ENCODE data around the gene FAM83G.

The FAM83G gene

GRCh38 chr17:19020016-19020415 is 15.5 kb upstream of the FAM83G start:
- no CpG with 5 or more reads among the region's 3 CpGs for WGBS, 2 donors (ENCODE audit: extremely low coverage in 2 of 2, insufficient read length in 2 of 2, insufficient replicate concordance in 1 of 2)
- Histone ChIP-seq H3K9ac (ENCODE audit: low read depth, low read length, poor library complexity) (no peak overlapping the region), H3K14ac (ENCODE audit: low read length) (peak overlapping the region; percentile 82), H2BK5ac (ENCODE audit: low read length) (peak overlapping the region; percentile 16), H2BK12ac (ENCODE audit: low read length) (no peak overlapping the region), H3K9me3 (replicated peaks in 1 of 2; ENCODE audit: control insufficient read depth in 2 of 2, insufficient read depth in 1 of 2, low read depth in 1 of 2, low read length in 2 of 2) (no peaks in the 10 kb centered on the region), H2BK120ac (ENCODE audit: low read depth, low read length) (peak overlapping the region; percentile 9), H3K23ac (ENCODE audit: low read depth, low read length, poor library complexity) (no peak overlapping the region), H4K91ac (ENCODE audit: low read depth, low read length, poor library complexity) (no peak overlapping the region), H3K4me1 (ENCODE audit: control insufficient read depth in 2 of 2, insufficient read depth in 1 of 2, low read depth in 1 of 2, low read length in 2 of 2) (peaks cover 0 to 8% of the 10 kb centered on the region in 2 donors), H4K8ac (ENCODE audit: low read depth, low read length) (no peak overlapping the region), H3K18ac (ENCODE audit: low read length) (no peak overlapping the region), H3K4me2 (ENCODE audit: insufficient read depth, low read length, poor library complexity, severe bottlenecking) (no peak overlapping the region), H3K27me3 (ENCODE audit: control insufficient read depth in 3 of 3, insufficient read depth in 3 of 3, low read depth in 1 of 3, low read length in 3 of 3) (peaks cover 0 to 8% (median 0%) of the 10 kb centered on the region in 3 experiments), H3K4me3 (ENCODE audit: low read length in 2 of 2) (no peak overlapping the region), H2AK5ac (ENCODE audit: low read depth, low read length) (no peak overlapping the region), H3K27ac (replicated peaks; ENCODE audit: low read length) (no peak overlapping the region), H2AFZ (ENCODE audit: low read length) (no peak overlapping the region), H2BK15ac (ENCODE audit: low read length) (no peak overlapping the region), H3K79me1 (ENCODE audit: low read depth, low read length) (peaks cover 2% of the 10 kb centered on the region), H3K4ac (ENCODE audit: low read length) (no peak overlapping the region), H3K36me3 (replicated peaks in 1 of 2; ENCODE audit: control insufficient read depth in 2 of 2, insufficient read depth in 2 of 2, low read length in 2 of 2) (no peaks in the 10 kb centered on the region)
- DNase-seq (ENCODE audit: low spot score): no peak

- Histone ChIP-seq H3K4me1 (ENCODE audit: control insufficient read depth in 2 of 2, insufficient read depth in 1 of 2, low read depth in 1 of 2, low read length in 2 of 2) (peaks cover 0 to 8% of the 10 kb centered on the region in 2 donors), H2BK15ac (ENCODE audit: low read length) (no peak overlapping the region), H4K8ac (ENCODE audit: low read depth, low read length) (no peak overlapping the region), H2BK5ac (ENCODE audit: low read length) (peak overlapping the region; percentile 16), H3K27ac (replicated peaks; ENCODE audit: low read length) (no peak overlapping the region), H3K23ac (ENCODE audit: low read depth, low read length, poor library complexity) (peak overlapping the region; percentile 37), H3K4me2 (ENCODE audit: insufficient read depth, low read length, poor library complexity, severe bottlenecking) (no peak overlapping the region), H3K79me1 (ENCODE audit: low read depth, low read length) (peaks cover 2% of the 10 kb centered on the region), H3K27me3 (ENCODE audit: control insufficient read depth in 3 of 3, insufficient read depth in 3 of 3, low read depth in 1 of 3, low read length in 3 of 3) (peaks cover 0 to 8% (median 0%) of the 10 kb centered on the region in 3 experiments), H3K14ac (ENCODE audit: low read length) (no peak overlapping the region), H3K36me3 (replicated peaks in 1 of 2; ENCODE audit: control insufficient read depth in 2 of 2, insufficient read depth in 2 of 2, low read length in 2 of 2) (no peaks in the 10 kb centered on the region), H2AFZ (ENCODE audit: low read length) (no peak overlapping the region), H4K91ac (ENCODE audit: low read depth, low read length, poor library complexity) (no peak overlapping the region), H2BK120ac (ENCODE audit: low read depth, low read length) (peak overlapping the region; percentile 9), H3K18ac (ENCODE audit: low read length) (peak overlapping the region; percentile 81), H2AK5ac (ENCODE audit: low read depth, low read length) (peak overlapping the region; percentile 91), H3K9me3 (replicated peaks in 1 of 2; ENCODE audit: control insufficient read depth in 2 of 2, insufficient read depth in 1 of 2, low read depth in 1 of 2, low read length in 2 of 2) (no peaks in the 10 kb centered on the region), H2BK12ac (ENCODE audit: low read length) (peak overlapping the region; percentile 90), H3K4me3 (ENCODE audit: low read length in 2 of 2) (no peak overlapping the region), H3K4ac (ENCODE audit: low read length) (peak overlapping the region; percentile 13), H3K9ac (ENCODE audit: low read depth, low read length, poor library complexity) (no peak overlapping the region)
- WGBS, 2 donors (ENCODE audit: extremely low coverage in 2 of 2, insufficient read length in 2 of 2, insufficient replicate concordance in 1 of 2): no CpG with 5 or more reads among the region's 27 CpGs
- DNase-seq (ENCODE audit: low spot score): no peak
These were observed 14.7 kb upstream of the FAM83G start for GRCh38 chr17:19019041-19019941.

GRCh38 chr17:19018600-19018950 is 14.0 kb upstream of the FAM83G start:
- Histone ChIP-seq H3K4me2 (ENCODE audit: insufficient read depth, low read length, poor library complexity, severe bottlenecking) (no peak overlapping the region), H2AFZ (ENCODE audit: low read length) (no peak overlapping the region), H3K27me3 (ENCODE audit: control insufficient read depth in 3 of 3, insufficient read depth in 3 of 3, low read depth in 1 of 3, low read length in 3 of 3) (peaks cover 0 to 8% (median 0%) of the 10 kb centered on the region in 3 experiments), H3K18ac (ENCODE audit: low read length) (peak overlapping the region; percentile 65), H3K79me1 (ENCODE audit: low read depth, low read length) (peaks cover 2% of the 10 kb centered on the region), H2BK120ac (ENCODE audit: low read depth, low read length) (peak overlapping the region; percentile 57), H2BK12ac (ENCODE audit: low read length) (peak overlapping the region; percentile 31), H2BK5ac (ENCODE audit: low read length) (no peak overlapping the region), H3K14ac (ENCODE audit: low read length) (no peak overlapping the region), H3K4ac (ENCODE audit: low read length) (no peak overlapping the region), H3K4me1 (ENCODE audit: control insufficient read depth in 2 of 2, insufficient read depth in 1 of 2, low read depth in 1 of 2, low read length in 2 of 2) (peaks cover 0 to 8% of the 10 kb centered on the region in 2 donors), H3K23ac (ENCODE audit: low read depth, low read length, poor library complexity) (no peak overlapping the region), H3K36me3 (replicated peaks in 1 of 2; ENCODE audit: control insufficient read depth in 2 of 2, insufficient read depth in 2 of 2, low read length in 2 of 2) (no peaks in the 10 kb centered on the region), H4K8ac (ENCODE audit: low read depth, low read length) (no peak overlapping the region), H2BK15ac (ENCODE audit: low read length) (peak overlapping the region; percentile 45), H4K91ac (ENCODE audit: low read depth, low read length, poor library complexity) (no peak overlapping the region), H3K9me3 (replicated peaks in 1 of 2; ENCODE audit: control insufficient read depth in 2 of 2, insufficient read depth in 1 of 2, low read depth in 1 of 2, low read length in 2 of 2) (no peaks in the 10 kb centered on the region), H3K4me3 (ENCODE audit: low read length in 2 of 2) (no peak overlapping the region), H2AK5ac (ENCODE audit: low read depth, low read length) (peak overlapping the region; percentile 19), H3K9ac (ENCODE audit: low read depth, low read length, poor library complexity) (no peak overlapping the region), H3K27ac (replicated peaks; ENCODE audit: low read length) (no peak overlapping the region)
- no peak for DNase-seq (ENCODE audit: low spot score)
- no CpG with 5 or more reads among the region's 6 CpGs for WGBS, 2 donors (ENCODE audit: extremely low coverage in 2 of 2, insufficient read length in 2 of 2, insufficient replicate concordance in 1 of 2)

- Histone ChIP-seq H3K27ac (replicated peaks; ENCODE audit: low read length) (no peak overlapping the region), H3K27me3 (ENCODE audit: control insufficient read depth in 3 of 3, insufficient read depth in 3 of 3, low read depth in 1 of 3, low read length in 3 of 3) (peaks cover 0 to 9% (median 0%) of the 10 kb centered on the region in 3 experiments), H3K4me1 (ENCODE audit: control insufficient read depth in 2 of 2, insufficient read depth in 1 of 2, low read depth in 1 of 2, low read length in 2 of 2) (peaks cover 0 to 8% of the 10 kb centered on the region in 2 donors), H3K14ac (ENCODE audit: low read length) (peak overlapping the region; percentile 56), H2BK15ac (ENCODE audit: low read length) (peak overlapping the region; percentile 75), H3K4ac (ENCODE audit: low read length) (no peak overlapping the region), H4K91ac (ENCODE audit: low read depth, low read length, poor library complexity) (no peak overlapping the region), H3K9me3 (replicated peaks in 1 of 2; ENCODE audit: control insufficient read depth in 2 of 2, insufficient read depth in 1 of 2, low read depth in 1 of 2, low read length in 2 of 2) (no peaks in the 10 kb centered on the region), H3K36me3 (replicated peaks in 1 of 2; ENCODE audit: control insufficient read depth in 2 of 2, insufficient read depth in 2 of 2, low read length in 2 of 2) (no peaks in the 10 kb centered on the region), H3K18ac (ENCODE audit: low read length) (peak overlapping the region; percentile 65), H2AK5ac (ENCODE audit: low read depth, low read length) (peak overlapping the region; percentile 99), H3K4me2 (ENCODE audit: insufficient read depth, low read length, poor library complexity, severe bottlenecking) (no peak overlapping the region), H3K79me1 (ENCODE audit: low read depth, low read length) (peaks cover 2% of the 10 kb centered on the region), H2BK12ac (ENCODE audit: low read length) (peak overlapping the region; percentile 58), H3K9ac (ENCODE audit: low read depth, low read length, poor library complexity) (no peak overlapping the region), H4K8ac (ENCODE audit: low read depth, low read length) (peak overlapping the region; percentile 23), H3K4me3 (ENCODE audit: low read length in 2 of 2) (no peak overlapping the region), H3K23ac (ENCODE audit: low read depth, low read length, poor library complexity) (peak overlapping the region; percentile 73), H2AFZ (ENCODE audit: low read length) (no peak overlapping the region), H2BK5ac (ENCODE audit: low read length) (no peak overlapping the region), H2BK120ac (ENCODE audit: low read depth, low read length) (peak overlapping the region; percentile 72)
- DNase-seq (ENCODE audit: low spot score): no peak
- WGBS, 2 donors (ENCODE audit: extremely low coverage in 2 of 2, insufficient read length in 2 of 2, insufficient replicate concordance in 1 of 2): no CpG with 5 or more reads among the region's 16 CpGs
These were observed 13.4 kb upstream of the FAM83G start for GRCh38 chr17:19017804-19018599.
